ENCODE measurements around the gene CETN1.

The CETN1 gene

DNA sequence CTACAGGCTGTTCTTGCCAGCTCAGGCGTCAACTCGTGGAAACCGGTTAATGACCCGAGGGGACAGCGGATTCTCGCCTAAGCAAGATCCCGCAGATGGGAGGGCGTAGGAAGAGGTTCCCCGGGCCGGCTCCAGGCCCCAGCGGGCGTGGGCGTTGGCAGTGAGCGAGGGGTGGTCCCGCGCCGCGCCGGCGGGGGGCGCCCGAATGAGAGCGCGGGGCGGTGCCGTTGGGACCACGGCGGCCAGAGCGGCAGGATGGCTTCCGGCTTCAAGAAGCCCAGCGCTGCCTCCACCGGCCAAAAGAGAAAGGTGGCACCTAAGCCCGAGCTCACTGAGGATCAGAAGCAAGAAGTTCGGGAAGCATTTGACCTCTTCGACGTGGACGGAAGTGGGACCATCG is at the start of gene CETN1:
CETN1 (plus strand) TSS at position 227 of the 400 bp plus-strand sequence; CDS start at position 256, 29 bp downstream.
- DNase-seq = no peak

DNA sequence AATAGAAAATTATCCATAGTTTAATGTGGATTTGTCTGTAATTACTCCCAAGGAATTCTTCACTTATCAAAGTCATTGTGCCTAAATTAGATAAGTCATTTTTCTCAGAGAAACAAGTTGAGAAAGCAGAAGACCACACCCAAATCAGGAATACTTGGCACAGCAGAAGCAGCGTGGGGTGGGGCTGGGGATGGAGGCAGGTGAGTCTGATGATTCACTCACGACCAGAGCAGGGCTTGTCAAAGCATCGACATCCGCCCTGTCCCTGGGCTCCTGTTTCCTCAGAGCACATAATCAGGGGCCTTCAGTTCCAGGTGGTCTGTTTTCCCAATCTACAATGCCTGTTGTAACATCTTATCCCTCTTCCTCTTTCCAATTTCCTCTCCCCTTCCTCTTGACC is 48.2 kb upstream of the CETN1 start:
- DNase-seq = no peak

DNA sequence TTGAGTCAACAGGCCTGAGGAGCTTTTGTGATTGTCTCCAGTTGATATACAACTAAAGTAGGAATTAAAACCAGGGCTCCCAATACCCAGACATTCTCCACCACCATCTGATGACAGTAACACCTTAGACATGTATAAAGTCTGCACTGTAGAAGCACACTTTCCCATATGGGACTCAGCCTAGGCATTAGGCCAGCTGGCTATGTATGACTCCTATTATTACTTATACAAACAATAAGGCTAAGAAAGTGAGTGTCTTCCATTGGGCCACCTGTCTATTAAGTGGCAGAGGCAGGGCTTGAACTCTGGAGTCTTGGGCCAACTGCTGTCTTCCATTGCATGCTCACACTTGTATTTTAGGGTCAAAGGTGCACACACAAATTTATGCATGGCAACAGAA is 47.5 kb upstream of the CETN1 start:
- no peak for DNase-seq

DNA sequence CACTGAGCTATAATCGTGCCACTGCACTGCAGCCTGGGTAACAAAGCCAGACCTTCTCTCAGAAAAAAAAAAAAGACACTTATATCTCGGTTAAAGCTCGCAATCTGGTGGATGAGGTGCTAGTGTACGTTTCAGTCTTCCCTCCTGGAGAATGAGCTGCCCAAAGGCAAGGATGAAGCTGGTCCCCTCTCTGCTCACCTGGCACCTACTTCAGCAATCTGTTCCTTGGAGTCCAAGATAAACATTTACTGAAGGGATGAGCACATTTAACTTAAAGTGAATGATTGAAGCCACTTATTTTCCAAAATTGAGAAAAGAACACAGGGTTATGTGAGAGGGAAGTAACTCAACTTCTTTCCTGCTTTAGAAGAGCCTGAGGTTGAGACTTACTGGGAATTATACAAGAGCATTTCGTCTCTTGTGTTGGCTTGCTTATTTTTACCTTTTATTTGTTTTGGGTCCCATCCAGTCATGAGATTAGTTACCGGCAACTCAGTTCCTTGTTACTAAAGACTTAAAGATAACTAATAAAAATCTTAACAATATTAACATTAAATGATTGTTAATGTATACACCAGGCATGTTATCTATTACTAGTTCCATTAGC is 46.1 kb upstream of the CETN1 start:
- DNase-seq = no peak

DNA sequence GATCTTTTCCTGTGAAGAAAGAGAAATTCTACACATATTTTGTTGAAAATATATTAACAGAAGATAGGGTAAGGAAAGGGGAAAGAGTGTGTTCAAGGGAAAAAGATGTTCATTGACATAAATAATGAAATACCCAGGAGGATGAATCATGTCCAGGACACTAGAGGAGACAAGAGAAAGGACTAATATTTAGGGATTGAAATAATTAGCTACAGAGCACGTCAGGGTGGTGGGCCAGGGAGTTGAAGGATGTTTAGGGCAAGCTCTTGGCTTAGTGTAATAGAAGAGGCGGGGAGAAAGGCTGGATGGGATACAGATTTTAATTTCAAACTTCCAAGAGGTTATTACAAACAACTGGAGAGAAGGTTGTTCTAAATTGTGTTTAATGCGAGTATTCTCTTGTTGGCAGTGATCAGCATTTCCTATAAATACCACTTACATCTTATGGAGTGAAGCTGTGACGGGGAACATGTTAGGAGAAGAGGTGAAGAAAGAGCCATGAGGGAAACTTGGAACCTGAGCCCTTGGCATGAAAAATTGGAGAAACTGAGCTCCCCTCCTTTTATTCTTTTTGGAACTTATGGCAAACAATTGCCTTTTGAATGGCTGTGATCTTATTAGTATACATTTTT is 36.6 kb upstream of the CETN1 start:
- DNase-seq = no peak

DNA sequence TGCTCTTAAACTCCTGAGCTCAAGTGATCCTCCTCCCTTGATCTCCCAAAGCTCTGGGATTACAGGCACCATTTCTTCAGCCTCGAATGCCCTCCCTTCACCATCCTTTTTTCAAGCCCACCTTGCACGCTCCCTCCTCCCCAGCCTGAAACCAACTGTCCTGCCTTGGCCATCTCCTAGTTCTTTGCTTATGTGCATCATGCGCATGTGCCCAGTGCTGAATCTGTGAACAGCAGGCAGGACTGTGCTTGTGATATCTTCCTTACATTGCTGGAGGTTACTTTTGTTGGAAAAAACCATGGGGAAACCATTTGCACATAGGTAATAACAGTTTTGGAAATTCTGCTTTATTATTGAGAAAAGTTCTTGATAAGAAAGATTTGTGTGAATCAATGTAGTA is 30.2 kb upstream of the CETN1 start:
- no peak for DNase-seq

DNA sequence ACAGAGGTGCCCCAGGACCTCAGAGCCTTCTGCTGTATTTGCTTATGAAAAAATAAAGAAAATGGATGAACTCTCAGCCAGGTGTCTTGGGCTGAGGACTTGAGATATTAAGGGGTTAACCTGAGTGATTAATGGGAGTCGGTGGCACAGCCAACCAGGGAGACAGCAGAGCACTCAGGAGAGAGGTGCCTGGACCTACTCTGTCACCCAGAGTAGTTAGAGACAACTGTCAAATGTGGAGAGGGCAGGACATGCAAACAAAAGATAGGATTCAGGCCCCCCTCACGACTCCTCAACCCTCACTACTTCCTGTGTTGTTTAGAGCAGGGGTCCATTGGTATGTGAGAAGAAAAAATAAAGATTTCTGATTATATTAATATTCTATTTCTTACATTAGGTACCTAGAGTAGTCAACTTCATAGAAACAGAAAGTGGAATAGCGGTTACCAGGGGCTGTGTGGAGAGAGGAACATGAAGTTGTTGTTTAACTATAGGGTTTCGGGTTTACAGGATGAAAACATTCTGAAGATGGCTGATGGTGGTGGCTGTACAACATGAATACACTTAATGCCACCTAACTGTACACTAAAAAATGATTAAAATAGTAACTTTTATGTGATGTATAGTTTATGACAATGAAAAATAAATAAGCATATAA is 28.6 kb upstream of the CETN1 start:
- DNase-seq = no peak

DNA sequence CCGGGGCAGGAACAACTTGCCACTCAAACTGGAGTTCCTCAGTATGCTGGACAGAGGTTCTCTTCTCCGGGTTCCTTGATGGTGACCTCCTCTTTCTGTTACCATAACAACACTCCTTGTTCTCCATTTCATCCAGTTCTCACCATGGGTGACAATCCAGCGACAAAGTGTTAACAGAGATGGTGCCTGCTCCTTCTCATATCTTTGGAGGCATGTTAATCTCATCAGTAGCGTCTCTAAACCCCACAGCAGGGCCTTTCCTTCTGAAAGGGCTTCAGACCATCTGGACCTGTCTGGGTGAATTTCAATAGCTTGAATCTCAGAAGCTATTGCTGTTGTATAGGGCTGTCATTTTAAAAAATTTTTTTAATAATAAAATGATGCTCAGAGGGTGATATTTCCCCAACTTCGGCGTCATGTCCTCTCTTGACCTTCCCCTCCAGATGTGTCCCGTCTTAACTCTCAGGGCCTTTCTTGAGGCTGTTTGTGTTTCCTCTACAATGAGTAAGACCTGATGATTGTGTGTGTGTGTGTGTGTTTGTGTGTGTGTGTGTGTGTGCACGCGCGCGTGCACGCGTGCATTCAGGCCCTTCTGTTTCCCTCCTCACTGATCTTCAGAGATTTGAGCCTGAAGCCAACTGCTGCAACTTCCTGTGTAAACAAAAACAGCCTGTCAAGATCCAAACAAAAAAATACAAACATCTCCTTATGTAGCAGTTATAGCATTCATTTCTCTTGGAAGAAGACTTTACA is 24.3 kb upstream of the CETN1 start:
- no peak for DNase-seq

DNA sequence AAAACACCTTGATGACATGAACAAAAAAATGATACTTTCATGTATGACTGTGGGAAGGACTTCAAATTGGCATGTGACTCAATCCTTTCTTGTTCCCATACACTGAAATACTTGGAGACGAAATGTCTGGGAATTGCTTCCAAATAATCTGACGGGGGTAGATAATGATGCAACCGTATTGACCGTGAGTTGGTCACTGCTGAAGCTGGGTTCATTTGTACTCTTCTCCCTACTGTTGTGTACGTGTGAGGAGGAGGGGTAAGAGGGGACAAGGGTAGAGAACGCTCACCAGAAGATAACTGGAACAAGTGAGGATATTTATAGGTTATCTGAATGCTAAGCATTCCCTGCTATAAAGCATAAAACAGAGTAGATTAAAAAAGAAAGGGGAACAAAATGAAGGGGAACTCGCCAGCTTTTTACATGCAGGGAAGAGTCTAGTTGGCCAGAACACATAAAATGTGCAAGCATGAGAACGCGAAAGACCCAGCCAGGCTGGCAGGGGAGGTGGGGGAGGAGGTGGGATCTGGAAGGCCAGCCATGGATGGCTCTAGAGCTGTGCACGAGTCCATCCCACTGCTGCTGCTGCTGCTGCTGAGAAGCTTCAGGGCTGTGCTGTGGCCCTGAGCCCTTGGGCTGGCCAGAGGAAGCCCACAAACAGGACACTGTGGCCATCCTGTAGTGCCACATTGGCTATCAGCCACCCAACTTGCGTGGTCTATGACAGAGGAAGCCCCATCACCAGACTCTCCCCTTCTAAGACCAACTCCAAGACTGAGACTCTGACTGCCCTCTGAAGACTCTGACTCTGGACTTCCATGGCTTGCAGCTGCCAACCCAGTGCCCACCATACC is 15.2 kb upstream of the CETN1 start:
- no peak for DNase-seq

DNA sequence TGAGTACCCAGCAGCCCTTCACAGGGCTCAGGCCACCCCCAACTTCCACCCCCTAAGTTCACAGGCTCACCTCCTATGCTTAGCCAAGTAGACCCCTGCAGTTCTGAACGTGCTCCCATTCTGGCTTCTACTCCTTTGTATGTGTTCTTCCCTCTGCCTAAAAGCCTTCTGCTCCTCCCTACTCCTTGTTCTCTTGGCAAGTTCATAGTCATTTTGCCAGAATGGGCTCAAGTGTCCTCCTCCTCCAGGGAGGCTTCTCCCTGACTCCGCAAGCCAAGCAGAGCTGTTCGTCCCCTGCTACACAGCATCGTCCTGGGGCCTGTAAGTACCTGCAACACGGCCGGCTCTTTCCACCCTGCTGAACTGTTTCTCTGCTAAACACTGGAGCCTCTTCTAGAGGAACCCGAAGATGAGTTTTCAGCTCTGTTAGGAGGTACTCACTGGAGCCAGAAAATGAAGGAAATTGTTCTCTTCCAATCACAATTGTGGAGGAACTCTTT is 14.6 kb upstream of the CETN1 start:
- DNase-seq = no peak

DNA sequence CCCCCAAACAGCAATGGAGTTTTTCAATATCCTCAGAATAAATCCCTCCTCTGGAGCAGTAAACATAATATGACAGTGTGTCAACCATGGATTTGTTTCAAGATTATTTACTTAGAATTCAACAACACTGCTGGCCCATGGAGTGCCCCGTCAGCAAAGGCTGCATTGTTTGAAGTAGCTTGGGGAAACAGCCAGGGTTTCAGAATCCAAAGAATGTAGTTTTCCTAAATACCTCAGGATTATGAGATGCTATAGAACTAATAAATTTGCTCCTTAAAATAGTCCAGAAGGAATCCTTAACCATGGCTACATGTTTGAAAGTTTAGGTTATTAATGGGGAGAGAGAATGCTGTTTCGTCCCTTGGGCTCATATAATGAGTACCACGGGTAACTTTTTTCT is 13.1 kb upstream of the CETN1 start:
- DNase-seq = no peak

DNA sequence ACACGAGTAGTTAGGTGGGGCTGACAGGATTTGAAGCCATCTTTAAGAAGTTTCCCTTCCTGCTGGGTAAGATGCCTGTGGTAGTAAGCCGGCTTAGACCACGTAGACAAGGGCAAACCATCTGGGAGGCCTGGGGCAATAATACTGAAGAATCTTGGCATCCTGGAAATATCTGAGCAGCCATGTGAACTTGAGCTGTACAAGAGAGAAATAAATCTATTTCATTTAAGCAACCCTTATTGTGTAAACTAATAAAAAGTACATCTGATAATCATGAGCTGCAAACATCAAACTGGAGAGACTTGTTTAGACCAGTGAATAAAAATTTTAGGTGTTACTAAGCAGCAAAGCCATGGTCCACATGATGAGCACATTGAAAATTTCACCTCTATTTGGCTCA is 11.4 kb upstream of the CETN1 start:
- DNase-seq = no peak

DNA sequence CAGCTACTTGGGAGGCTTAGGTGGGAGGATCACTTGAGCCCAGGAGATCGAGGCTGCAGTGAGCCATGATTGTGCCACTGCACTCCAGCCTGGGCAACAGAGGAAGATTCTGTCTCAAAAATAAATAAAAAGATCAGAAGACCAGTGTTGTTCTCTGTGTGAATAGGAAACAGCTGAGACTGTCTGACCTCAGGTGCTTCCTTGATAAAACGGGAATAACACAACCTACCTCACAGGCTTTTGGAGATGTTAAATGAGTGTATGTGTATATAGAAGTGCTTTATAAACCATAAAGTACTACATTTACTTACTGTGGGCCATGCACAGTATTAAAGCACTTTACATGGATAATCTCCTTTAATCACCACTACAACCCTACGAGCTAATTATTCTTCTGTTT is 9.9 kb upstream of the CETN1 start:
- DNase-seq = no peak

DNA sequence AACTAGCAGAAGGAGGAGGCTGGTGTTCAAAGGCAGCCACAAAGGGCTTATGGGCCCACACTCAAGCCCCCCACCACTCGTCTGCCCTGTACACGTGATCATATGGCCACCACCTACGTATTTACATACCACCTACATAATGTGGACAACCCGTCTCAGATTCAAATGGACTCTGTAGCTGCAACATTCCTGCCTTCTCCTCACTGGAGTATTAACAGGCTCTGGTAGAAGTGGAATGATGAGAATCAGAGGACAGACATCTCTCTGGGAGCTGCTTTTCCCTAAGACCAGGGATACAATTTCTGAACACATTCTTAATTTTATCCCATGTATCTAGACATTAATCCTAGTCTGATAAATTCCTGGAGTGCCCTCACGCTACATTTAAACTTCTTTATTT is 9.5 kb upstream of the CETN1 start:
- DNase-seq = no peak

DNA sequence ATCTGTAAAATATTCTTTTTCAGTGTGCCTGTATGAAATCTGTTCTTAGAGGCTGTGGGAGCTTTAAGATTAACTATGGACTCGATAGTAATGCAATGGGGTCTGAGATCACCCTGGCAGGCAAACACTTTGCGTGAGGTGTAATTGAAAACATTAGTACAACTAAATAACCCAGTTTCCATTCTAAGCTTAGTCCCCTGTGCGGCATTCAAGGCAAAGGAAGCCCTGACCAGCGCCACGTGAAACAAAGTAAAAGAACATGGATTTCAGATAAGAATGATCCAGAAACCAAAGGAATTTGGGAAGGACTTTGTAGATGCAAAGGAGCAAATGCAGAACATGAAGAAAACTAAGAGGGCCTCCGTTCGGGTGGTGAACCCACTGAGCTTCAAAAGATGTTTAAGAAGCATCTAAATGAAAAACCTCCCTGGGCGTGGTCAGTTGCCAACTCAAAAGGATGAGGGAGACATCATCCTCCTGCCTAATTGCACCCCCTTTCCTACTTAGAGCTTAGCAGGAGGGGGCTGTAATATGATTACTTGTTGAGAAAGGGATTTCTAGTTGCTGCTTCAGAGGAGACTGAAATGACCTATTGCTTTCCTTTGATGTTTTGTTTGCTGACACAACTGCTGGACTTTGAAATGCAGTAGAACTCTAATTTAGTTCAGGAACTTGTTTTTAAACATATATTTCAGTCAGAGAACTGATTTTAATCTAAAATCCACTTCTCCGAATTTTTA is 7.9 kb upstream of the CETN1 start:
- no peak for DNase-seq

DNA sequence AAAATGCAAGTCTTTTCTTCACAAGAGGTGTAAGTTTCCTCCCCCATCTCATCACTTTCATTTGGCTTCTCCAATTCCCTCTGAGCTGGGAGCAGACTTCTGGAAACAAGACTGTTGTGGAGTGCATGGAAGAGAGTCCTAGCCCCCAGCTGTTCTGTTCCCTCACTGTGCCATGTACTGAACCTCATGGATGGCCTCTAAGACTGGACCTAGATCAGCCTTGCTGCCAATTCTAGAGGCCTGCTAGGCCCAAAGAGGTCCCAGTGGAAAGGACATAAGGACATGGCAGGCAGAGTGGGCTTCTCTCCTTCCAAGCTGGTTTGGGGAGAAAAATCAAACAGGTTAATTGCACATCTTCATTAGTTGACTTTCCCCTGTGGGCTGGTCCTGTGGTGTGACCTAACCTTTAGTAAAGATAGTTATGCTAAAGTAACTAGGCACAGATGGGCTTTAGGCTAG is 7.3 kb upstream of the CETN1 start:
- DNase-seq = no peak

DNA sequence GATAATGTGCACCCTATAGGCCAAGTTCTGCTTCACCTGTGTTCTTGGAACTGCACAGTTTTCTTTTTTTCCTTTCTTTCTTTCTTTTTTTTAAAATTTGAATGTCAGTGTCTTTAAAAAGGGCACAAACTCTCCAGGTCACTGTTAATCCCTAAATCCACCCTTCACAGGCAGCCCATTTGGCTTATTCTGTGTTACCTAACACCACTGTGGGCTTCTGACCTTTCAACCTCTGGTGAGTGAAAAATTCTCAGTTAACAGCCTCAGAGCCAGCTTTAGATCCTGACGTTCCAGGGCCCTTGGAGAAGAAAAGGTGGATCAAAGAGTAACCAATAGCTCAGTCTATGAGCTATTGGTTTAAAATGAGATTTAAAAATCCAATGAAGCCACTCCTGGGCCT is 6.8 kb upstream of the CETN1 start:
- DNase-seq = no peak

DNA sequence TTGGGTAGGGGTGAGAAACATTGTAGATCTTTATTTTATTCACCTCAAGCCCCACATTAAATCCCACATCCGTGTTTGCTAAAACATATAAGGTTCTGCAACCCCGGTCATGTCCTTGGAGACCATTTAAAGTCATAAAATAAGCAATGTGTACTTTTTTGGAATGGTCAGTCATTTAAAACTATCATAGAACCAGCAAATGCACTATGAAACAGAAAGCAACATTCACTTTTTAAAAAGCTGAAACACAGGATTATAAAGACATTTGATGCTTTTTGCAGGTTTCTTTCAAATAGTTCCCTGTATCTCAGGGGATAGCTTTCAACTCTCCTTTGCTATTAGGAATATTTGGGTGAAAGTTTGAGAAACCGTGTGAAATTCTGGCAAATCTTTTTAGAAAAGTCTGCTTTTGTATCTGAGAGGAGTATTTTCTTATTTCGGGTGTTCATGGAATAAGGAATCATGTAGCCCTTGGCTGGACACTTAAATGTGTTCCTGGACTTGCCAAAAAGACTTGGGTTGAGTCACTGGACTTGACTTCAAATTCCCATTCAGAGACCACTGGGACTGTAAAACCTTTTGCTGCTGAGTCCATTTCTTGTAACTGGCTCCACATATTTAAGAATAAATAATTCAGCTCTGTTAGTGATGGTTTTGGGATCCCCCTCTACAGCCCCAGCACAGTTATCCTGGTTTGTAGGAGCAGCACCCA is 5.9 kb upstream of the CETN1 start:
- DNase-seq = no peak

DNA sequence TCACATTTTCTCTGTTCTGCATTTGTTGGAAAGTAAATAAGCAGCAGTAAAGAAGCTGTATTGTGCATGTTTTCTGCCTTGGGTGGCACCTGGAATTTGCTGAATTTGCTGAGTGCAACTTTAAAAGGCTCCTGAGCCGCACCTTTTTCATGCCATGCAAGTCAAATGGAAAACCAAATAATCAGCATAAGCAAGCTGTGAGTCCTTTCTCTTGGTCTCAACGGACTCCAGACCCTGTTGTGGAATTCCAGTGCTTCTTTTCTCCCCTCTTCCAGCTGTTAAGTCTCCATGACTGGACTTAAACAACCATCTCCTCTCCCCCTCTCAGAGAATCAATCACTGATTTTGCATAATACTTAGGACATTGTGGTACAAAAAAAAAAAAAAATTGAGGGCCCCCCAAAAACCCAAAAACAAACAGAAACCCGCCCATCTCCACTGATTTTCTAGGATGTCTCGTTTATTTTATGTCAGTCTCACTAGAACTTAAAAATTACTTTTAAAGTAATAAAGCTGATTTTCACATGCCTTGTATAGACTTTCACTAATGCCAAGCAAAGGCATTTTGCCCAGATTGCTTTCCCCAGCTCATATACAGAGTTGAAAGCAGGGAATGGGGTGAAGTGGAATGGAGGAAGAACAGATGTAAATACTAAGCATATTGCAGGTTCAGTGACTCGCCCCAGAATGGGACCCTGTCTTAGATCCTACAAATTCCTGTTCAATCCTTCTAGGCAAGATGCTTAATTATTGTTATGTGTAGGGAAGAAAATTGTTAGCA is 5.1 kb upstream of the CETN1 start:
- no peak for DNase-seq

DNA sequence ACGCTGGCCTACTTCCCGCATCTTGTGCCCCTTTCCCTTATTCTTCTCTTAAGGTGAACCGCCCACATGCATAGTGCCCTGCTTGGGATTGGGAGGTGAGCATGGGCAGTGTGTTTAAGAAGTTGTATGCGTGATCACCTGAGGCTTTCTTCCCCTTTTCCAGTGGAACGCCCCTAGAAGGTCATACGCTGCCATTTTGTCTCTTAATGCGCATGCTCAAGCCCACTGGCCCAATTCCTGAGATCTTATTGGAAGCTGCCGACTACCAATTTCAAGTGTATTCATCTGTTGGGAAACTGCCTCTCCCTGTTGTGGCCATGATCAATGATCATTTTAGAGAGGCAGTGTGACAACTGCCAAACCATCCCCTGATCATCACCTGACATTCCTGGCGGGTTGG is 3.3 kb upstream of the CETN1 start:
- DNase-seq = no peak

Measured in EL (cell line).